H9 (cell line): Measurements from ENCODE around the gene DOCK1. TPM values are rescaled to one million over a fixed set of nuclear protein-coding genes. Genes with fewer than 3 reads are reported as not detected.

ENCODE experiments used
- DNase-seq: peaks from one replicate; pipeline ENCODE4 v3.0.0-alpha.2; 2017
- H2AFZ ChIP-seq: one replicate; pipeline ENCODE4 v1.6.1; 2013; ENCODE audit warnings: mild to moderate bottlenecking, low read length, control low read depth, moderate library complexity
- H2AK5ac ChIP-seq: 2 replicates; pipeline ENCODE4 v1.6.1; 2013; ENCODE audit warnings: low read length, control low read depth, mixed read lengths; ENCODE audit not compliant: insufficient read length
- H2BK120ac ChIP-seq: one replicate; pipeline ENCODE4 v1.6.1; 2013; ENCODE audit warnings: low read depth, mild to moderate bottlenecking, low read length, control low read depth, inconsistent platforms; ENCODE audit not compliant: poor library complexity, severe bottlenecking
- H2BK12ac ChIP-seq: 2 replicates; pipeline ENCODE4 v1.6.1; 2013; ENCODE audit warnings: low read length, control low read depth, mixed read lengths, low read depth; ENCODE audit not compliant: insufficient read length
- H2BK15ac ChIP-seq: 2 replicates; pipeline ENCODE4 v1.6.1; 2013; ENCODE audit warnings: low read depth, low read length, control low read depth
- H2BK20ac ChIP-seq: one replicate; pipeline ENCODE4 v1.6.1; 2013; ENCODE audit warnings: low read depth, mild to moderate bottlenecking, low read length, control low read depth, inconsistent platforms; ENCODE audit not compliant: poor library complexity, severe bottlenecking
- H2BK5ac ChIP-seq: 2 replicates; pipeline ENCODE4 v1.6.1; 2013; ENCODE audit warnings: low read length, control low read depth, mixed read lengths; ENCODE audit not compliant: insufficient read length
- H3K14ac ChIP-seq: 2 replicates; pipeline ENCODE4 v1.6.1; 2013; ENCODE audit warnings: low read length, control low read depth; ENCODE audit not compliant: insufficient read depth
- H3K18ac ChIP-seq: 2 replicates; pipeline ENCODE4 v1.6.1; 2013; ENCODE audit warnings: low read depth, mild to moderate bottlenecking, mixed read lengths, low read length, control low read depth; ENCODE audit not compliant: insufficient read length
- H3K23ac ChIP-seq: 2 replicates; pipeline ENCODE4 v1.6.1; 2013; ENCODE audit warnings: low read length, control low read depth, mixed read lengths, low read depth; ENCODE audit not compliant: insufficient read length
- H3K23me2 ChIP-seq: 2 replicates; pipeline ENCODE4 v1.6.1; 2013; ENCODE audit warnings: low read depth, mild to moderate bottlenecking, mixed read lengths, low read length, control low read depth; ENCODE audit not compliant: insufficient read length, poor library complexity, severe bottlenecking
- H3K27ac ChIP-seq: 2 replicates; pipeline ENCODE4 v1.5.1; 2013; ENCODE audit warnings: low read length, control low read depth, mixed read lengths, low read depth; ENCODE audit not compliant: insufficient read length
- H3K27me3 ChIP-seq: 2 replicates; pipeline ENCODE4 v1.6.1; 2013; ENCODE audit warnings: low read length, control low read depth, inconsistent platforms; ENCODE audit not compliant: insufficient read depth
- H3K4ac ChIP-seq: 2 replicates; pipeline ENCODE4 v1.6.1; 2013; ENCODE audit warnings: low read depth, mild to moderate bottlenecking, control low read depth, inconsistent platforms, low read length, moderate library complexity
- H3K4me1 ChIP-seq: 2 replicates; pipeline ENCODE4 v1.6.1; 2013; ENCODE audit warnings: low read length, control low read depth, inconsistent platforms; ENCODE audit not compliant: insufficient read depth
- H3K4me2 ChIP-seq: 2 replicates; pipeline ENCODE4 v1.6.1; 2013; ENCODE audit warnings: low read length, control low read depth, mixed read lengths; ENCODE audit not compliant: insufficient read length, insufficient read depth
- H3K56ac ChIP-seq: 2 replicates; pipeline ENCODE4 v1.6.1; 2013; ENCODE audit warnings: low read depth, mild to moderate bottlenecking, mixed read lengths, low read length, control low read depth; ENCODE audit not compliant: insufficient read length
- H3K79me1 ChIP-seq: 2 replicates; pipeline ENCODE4 v1.6.1; 2013; ENCODE audit warnings: low read depth, mild to moderate bottlenecking, moderate library complexity, low read length, control low read depth, inconsistent platforms; ENCODE audit not compliant: insufficient read depth, poor library complexity, severe bottlenecking
- H3K79me2 ChIP-seq: 2 replicates; pipeline ENCODE4 v1.6.1; 2013; ENCODE audit warnings: low read length, control low read depth, inconsistent platforms; ENCODE audit not compliant: insufficient read depth
- H3K9ac ChIP-seq: 2 replicates; pipeline ENCODE4 v1.6.1; 2013; ENCODE audit warnings: low read length, control low read depth, mixed read lengths; ENCODE audit not compliant: insufficient read length; ENCODE audit errors: extremely low read depth
- H3K9me3 ChIP-seq: one replicate; pipeline ENCODE4 v1.6.1; 2013; ENCODE audit warnings: low read depth, low read length, inconsistent platforms; ENCODE audit not compliant: control insufficient read depth
- H3T11ph ChIP-seq: one replicate; pipeline ENCODE4 v1.6.1; 2013; ENCODE audit warnings: mild to moderate bottlenecking, low read length, control low read depth, inconsistent platforms
- H4K20me1 ChIP-seq: one replicate; pipeline ENCODE4 v1.6.1; 2013; ENCODE audit not compliant: control insufficient read depth, insufficient read length, insufficient read depth
- H4K5ac ChIP-seq: 2 replicates; pipeline ENCODE4 v1.6.1; 2013; ENCODE audit warnings: low read depth, mild to moderate bottlenecking, mixed read lengths, low read length, control low read depth; ENCODE audit not compliant: insufficient read length
- H4K8ac ChIP-seq: replicated peaks from 2 replicates; pipeline ENCODE4 v1.6.1; 2013; ENCODE audit warnings: low read length, control low read depth, mixed read lengths, low read depth; ENCODE audit not compliant: insufficient read length
- H4K91ac ChIP-seq: 2 replicates; pipeline ENCODE4 v1.6.1; 2013; ENCODE audit warnings: low read depth, mild to moderate bottlenecking, moderate library complexity, mixed read lengths, low read length, control low read depth; ENCODE audit not compliant: insufficient read length
- H3K27ac Mint-ChIP-seq, 3 experiments: 2 replicates in 2 of 3; 3 replicates in 1 of 3; pipeline ENCODE4 v1.8.0; 2020 to 2021; ENCODE audit warnings: mixed read lengths in 3 of 3, mild to moderate bottlenecking in 1 of 3, moderate library complexity in 1 of 3
- H3K27me3 Mint-ChIP-seq: 2 replicates; pipeline ENCODE4 v1.8.0; 2021; ENCODE audit warnings: low read depth, mild to moderate bottlenecking, moderate library complexity, mixed read lengths
- H3K36me3 Mint-ChIP-seq, 3 experiments: 2 replicates in 2 of 3; 3 replicates in 1 of 3; pipeline ENCODE4 v1.8.0; 2020 to 2021; ENCODE audit warnings: low read depth in 3 of 3, mixed read lengths in 3 of 3; ENCODE audit not compliant: insufficient read depth in 1 of 3
- H3K4me1 Mint-ChIP-seq, 2 experiments: 2 replicates each; pipeline ENCODE4 v1.8.0; 2020; ENCODE audit warnings: mixed read lengths in 2 of 2
- H3K4me3 Mint-ChIP-seq, 2 experiments: 2 replicates in 1 of 2; 3 replicates in 1 of 2; pipeline ENCODE4 v1.8.0; 2020 to 2021; ENCODE audit warnings: mild to moderate bottlenecking in 2 of 2, mixed read lengths in 2 of 2, moderate library complexity in 1 of 2
- H3K9me3 Mint-ChIP-seq, 2 experiments: 2 replicates in 1 of 2; 3 replicates in 1 of 2; pipeline ENCODE4 v1.8.0; 2020; ENCODE audit warnings: mild to moderate bottlenecking in 2 of 2, mixed read lengths in 2 of 2, moderate library complexity in 1 of 2
- WGBS: extraction: QIAGEN DNeasy Blood & Tissue Kit; methylation state at CpG from one replicate; pipeline ENCODE4 v1.1.7; 2013; ENCODE audit warnings: missing lambda C conversion rate, low lambda C conversion rate, mixed read lengths; ENCODE audit not compliant: insufficient read length; ENCODE audit errors: extremely low coverage; 5-methylcytosine and 5-hydroxymethylcytosine counted together
- total RNA-seq: library from RNA; stranded (reverse); gene quantifications from 2 replicates; pipeline ENCODE4 v1.2.1, GENCODE V29; 2021
- TF ChIP-seq, protein P1 (sequence below): fragments of 200-600 bp; sonication (generic); conservative IDR thresholded peaks from 3 replicates; pipeline ENCODE4 v1.8.0; 2021; ENCODE audit warnings: antibody characterized with exemption, mild to moderate bottlenecking

Gene DOCK1
- total RNA-seq, 1 experiment from 2014 or later = 57.0 TPM

GRCh38 chr10:127349737-127350136 lies 444.5 kb downstream of the DOCK1 start:
- no CpG with 5 or more reads among the region's 3 CpGs for WGBS
- no peaks in the 10 kb centered on the region for H4K20me1 ChIP-seq

More at GRCh38 chr10:127349737-127350136, 444.5 kb downstream of the DOCK1 start:
- Histone ChIP-seq H3K9ac (no peak overlapping the region), H3K18ac (no peak overlapping the region), H3K4me2 (no peak overlapping the region), H2BK5ac (no peak overlapping the region), H2BK15ac (no peak overlapping the region), H2BK20ac (no peak overlapping the region), H2BK12ac (no peak overlapping the region), H3K14ac (no peak overlapping the region), H3K79me2 (no peaks in the 10 kb centered on the region), H3K27ac (no peak overlapping the region), H2BK120ac (no peak overlapping the region), H3K79me1 (no peaks in the 10 kb centered on the region), H3K4ac (no peak overlapping the region), H3K23ac (no peak overlapping the region), H4K91ac (no peak overlapping the region), H3K4me1 (no peaks in the 10 kb centered on the region), H2AFZ (no peak overlapping the region), H4K8ac (no peak overlapping the region), H3K9me3 (no peaks in the 10 kb centered on the region), H4K5ac (no peak overlapping the region), H3K23me2 (no peaks in the 10 kb centered on the region), H3K27me3 (no peaks in the 10 kb centered on the region), H3T11ph (no peak overlapping the region), H3K56ac (no peak overlapping the region), H2AK5ac (no peak overlapping the region)
- no peaks in the 10 kb centered on the region for H3K9me3 Mint-ChIP-seq
- H3K36me3 Mint-ChIP-seq = no peaks in the 10 kb centered on the region; a peak in 1 of 7 replicates
- no peaks in the 10 kb centered on the region for H3K27me3 Mint-ChIP-seq
- no peak overlapping the region; a peak in 1 of 7 replicates for H3K27ac Mint-ChIP-seq
- DNase-seq = no peak
- H3K4me1 Mint-ChIP-seq = peaks cover 26 to 52% of the 10 kb centered on the region in 2 experiments
- TF ChIP-seq, protein P1, sequence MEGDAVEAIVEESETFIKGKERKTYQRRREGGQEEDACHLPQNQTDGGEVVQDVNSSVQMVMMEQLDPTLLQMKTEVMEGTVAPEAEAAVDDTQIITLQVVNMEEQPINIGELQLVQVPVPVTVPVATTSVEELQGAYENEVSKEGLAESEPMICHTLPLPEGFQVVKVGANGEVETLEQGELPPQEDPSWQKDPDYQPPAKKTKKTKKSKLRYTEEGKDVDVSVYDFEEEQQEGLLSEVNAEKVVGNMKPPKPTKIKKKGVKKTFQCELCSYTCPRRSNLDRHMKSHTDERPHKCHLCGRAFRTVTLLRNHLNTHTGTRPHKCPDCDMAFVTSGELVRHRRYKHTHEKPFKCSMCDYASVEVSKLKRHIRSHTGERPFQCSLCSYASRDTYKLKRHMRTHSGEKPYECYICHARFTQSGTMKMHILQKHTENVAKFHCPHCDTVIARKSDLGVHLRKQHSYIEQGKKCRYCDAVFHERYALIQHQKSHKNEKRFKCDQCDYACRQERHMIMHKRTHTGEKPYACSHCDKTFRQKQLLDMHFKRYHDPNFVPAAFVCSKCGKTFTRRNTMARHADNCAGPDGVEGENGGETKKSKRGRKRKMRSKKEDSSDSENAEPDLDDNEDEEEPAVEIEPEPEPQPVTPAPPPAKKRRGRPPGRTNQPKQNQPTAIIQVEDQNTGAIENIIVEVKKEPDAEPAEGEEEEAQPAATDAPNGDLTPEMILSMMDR = no peak
- no peak overlapping the region for H3K4me3 Mint-ChIP-seq
